Measurements from ENCODE around the gene CEP63.

DNA sequence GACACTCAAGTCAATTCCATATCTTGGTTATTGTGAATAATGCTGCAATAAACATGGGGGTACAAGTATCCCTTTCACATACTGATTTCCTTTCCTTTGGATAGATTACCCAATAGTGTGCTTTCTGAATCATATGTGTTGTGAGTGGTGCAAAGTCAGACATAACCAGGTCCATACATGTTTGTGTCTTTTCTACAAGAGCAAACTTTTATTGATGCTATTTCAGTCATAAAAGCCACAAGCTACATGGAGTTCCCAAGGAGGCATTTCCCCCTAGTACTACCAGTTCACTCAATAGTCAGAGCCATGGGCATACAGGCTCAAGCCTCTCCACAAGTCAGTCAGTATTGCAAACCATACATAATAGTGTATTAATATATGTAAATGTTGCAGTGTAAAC, 10.1 kb downstream of the CEP63 start:
- TF ChIP-seq POLR2AphosphoS5 (IDR thresholded peaks at IDR 0.05; ENCODE audit: low read depth, low read length) (no peak), POLR2A (IDR thresholded peaks at IDR 0.05; ENCODE audit: low read depth, low read length) (no peak), TAF1 (IDR thresholded peaks at IDR 0.05; ENCODE audit: borderline replicate concordance, low read depth, low read length) (no peak)

All from GM12892 (cell line).